Gastrocnemius medialis (tissue), 4 donors: ENCODE results near the gene CHST1. TPM values are rescaled to one million over a fixed set of nuclear protein-coding genes. Genes with fewer than 3 reads are reported as not detected.

Experiments used
- ATAC-seq, 2 donors: fragments of 150-250 bp; one replicate each; pipeline ENCODE4 v1.9.1; 2016
- DNase-seq, 2 donors: peaks; one replicate each; pipeline ENCODE4 v3.0.0-alpha.2; 2019
- H3K27ac ChIP-seq, 4 donors: fragments of 200-600 bp; sonication (generic); 1 replicate in 1 of 4; 2 replicates in 3 of 4; pipeline ENCODE4 v1.5.1; 2016 to 2018; ENCODE audit warnings: mild to moderate bottlenecking in 2 of 4, moderate library complexity in 1 of 4
- H3K27me3 ChIP-seq, 3 donors: fragments of 200-600 bp; sonication (generic) in 2 of 3; 1 replicate in 1 of 3; 2 replicates in 2 of 3; pipeline versions ENCODE4 v1.5.1 to v1.6.0; 2016 to 2019; ENCODE audit warnings: mild to moderate bottlenecking in 1 of 3, moderate library complexity in 1 of 3
- H3K36me3 ChIP-seq, 2 donors: fragments of 200-600 bp; sonication (generic) in 1 of 2; one replicate each; pipeline ENCODE4 v1.5.1; 2017 to 2018
- H3K4me1 ChIP-seq, 2 donors: fragments of 200-600 bp; sonication (generic) in 1 of 2; one replicate each; pipeline ENCODE4 v1.5.1; 2016 to 2017; ENCODE audit warnings: mild to moderate bottlenecking in 2 of 2
- H3K4me3 ChIP-seq, 4 donors: fragments of 200-600 bp; sonication (generic) in 3 of 4; 1 replicate in 1 of 4; 2 replicates in 3 of 4; pipeline ENCODE4 v1.5.1; 2016 to 2019; ENCODE audit warnings: mild to moderate bottlenecking in 2 of 4
- H3K9me3 ChIP-seq, 3 donors: fragments of 200-600 bp; sonication (generic) in 2 of 3; 1 replicate in 1 of 3; 2 replicates in 2 of 3; pipeline ENCODE4 v1.5.1; 2016 to 2019
- CTCF ChIP-seq, 5 experiments: fragments of 450-650 bp in 3 of 5; fragments of 200-600 bp in 2 of 5; sonication (generic) in 2 of 5; IDR thresholded peaks in 4 of 5; conservative IDR thresholded peaks in 1 of 5; 1 replicate in 4 of 5; 2 replicates in 1 of 5; pipeline ENCODE4 v1.5.1; 2016 to 2019; ENCODE audit warnings: antibody characterized with exemption in 5 of 5, mild to moderate bottlenecking in 3 of 5, moderate library complexity in 3 of 5
- POLR2A ChIP-seq, 2 donors: fragments of 450-650 bp; IDR thresholded peaks; one replicate each; pipeline ENCODE4 v1.6.1; 2017; ENCODE audit warnings: antibody characterized with exemption in 2 of 2, mild to moderate bottlenecking in 2 of 2, moderate library complexity in 2 of 2
- in situ Hi-C, 4 donors: fragments of 200-750 bp; cut with MboI; loops; one replicate each; pipeline versions ENCODE4 v1.15.0 to v1.8.0; 2017; ENCODE audit warnings: low sequenced_read_pairs in 4 of 4
- intact Hi-C: fragments of 100-400 bp; cut with DNase I; formaldehyde crosslinking; loops from one replicate; pipeline ENCODE4 v1.15.1; 2023; ENCODE audit warnings: low total_unique reads
- microRNA-seq, 2 donors: library from miRNA; unstranded; fragments of <30 nt; microRNA quantifications; one replicate each; pipeline ENCODE4, GENCODE V29; 2016; ENCODE audit warnings: borderline replicate concordance in 2 of 2
- total RNA-seq, 4 donors: library from RNA; depleted of rRNA; stranded (reverse); fragments of >200 nt; gene quantifications; one replicate each; pipeline versions ENCODE4 v1.1.0 to v1.2.3, GENCODE V29; 2016

The CHST1 gene
- total RNA-seq, 4 donors from 2014 or later = 4.5 to 5.6 (median 5.0) TPM

GRCh38 chr11:45606514-45607281 is 58.7 kb downstream of the CHST1 start:
- intact Hi-C loops = no loop called here

GRCh38 chr11:45605051-45605450 is 60.4 kb downstream of the CHST1 start:
- H3K36me3 ChIP-seq = no peaks in the 10 kb centered on the region
- no peak overlapping the region for H3K27ac ChIP-seq
- ATAC-seq = no peak
- in situ Hi-C loops = no loop called here
- no peak for DNase-seq
- H3K4me3 ChIP-seq = no peak overlapping the region
- no peak for TF ChIP-seq POLR2A (IDR thresholded peaks at IDR 0.05)
- TF ChIP-seq CTCF (IDR thresholded peaks at IDR 0.05 in 4 of 5, conservative IDR thresholded peaks at IDR 0.05 in 1 of 5) = no peak
- peaks cover 0 to 9% (median 0%) of the 10 kb centered on the region in 3 donors for H3K9me3 ChIP-seq
- intact Hi-C loops = no loop called here
- H3K4me1 ChIP-seq = no peaks in the 10 kb centered on the region
- H3K27me3 ChIP-seq = peaks cover 0 to 3% (median 0%) of the 10 kb centered on the region in 3 donors

More at GRCh38 chr11:45606514-45607281, 58.7 kb downstream of the CHST1 start:
- H3K27me3 ChIP-seq = peaks cover 0 to 3% (median 0%) of the 10 kb centered on the region in 3 donors
- H3K9me3 ChIP-seq = peaks cover 0 to 2% (median 0%) of the 10 kb centered on the region in 3 donors
- no peaks in the 10 kb centered on the region for H3K36me3 ChIP-seq
- TF ChIP-seq POLR2A (IDR thresholded peaks at IDR 0.05) (no peak), CTCF (IDR thresholded peaks at IDR 0.05 in 4 of 5, conservative IDR thresholded peaks at IDR 0.05 in 1 of 5) (no peak)
- H3K4me1 ChIP-seq = no peaks in the 10 kb centered on the region
- H3K27ac ChIP-seq = no peak overlapping the region
- DNase-seq (no peak), ATAC-seq (no peak)
- in situ Hi-C loops = no loop called here
- no peak overlapping the region for H3K4me3 ChIP-seq

- in situ Hi-C loops = no loop called here
- TF ChIP-seq POLR2A (IDR thresholded peaks at IDR 0.05) (no peak), CTCF (IDR thresholded peaks at IDR 0.05 in 4 of 5, conservative IDR thresholded peaks at IDR 0.05 in 1 of 5) (no peak)
- no peak overlapping the region for H3K27ac ChIP-seq
- peaks cover 0 to 3% (median 0%) of the 10 kb centered on the region in 3 donors for H3K27me3 ChIP-seq
- intact Hi-C loops = no loop called here
- no peaks in the 10 kb centered on the region for H3K4me1 ChIP-seq
- peaks cover 0 to 9% (median 0%) of the 10 kb centered on the region in 3 donors for H3K9me3 ChIP-seq
- ATAC-seq (no peak), DNase-seq (no peak)
- no peaks in the 10 kb centered on the region for H3K36me3 ChIP-seq
- H3K4me3 ChIP-seq = no peak overlapping the region
Observed at GRCh38 chr11:45603946-45604682, 61.3 kb downstream of the CHST1 start.

GRCh38 chr11:45599161-45599943 is 66.1 kb downstream of the CHST1 start:
- intact Hi-C loops = no loop called here
- in situ Hi-C loops = no loop called here

More at GRCh38 chr11:45599161-45599943, 66.1 kb downstream of the CHST1 start:
- no peak for TF ChIP-seq CTCF (IDR thresholded peaks at IDR 0.05 in 4 of 5, conservative IDR thresholded peaks at IDR 0.05 in 1 of 5)
- TF ChIP-seq POLR2A (IDR thresholded peaks at IDR 0.05) = no peak
- H3K27ac ChIP-seq = no peak overlapping the region
- ATAC-seq (no peak), DNase-seq (no peak)
- H3K36me3 ChIP-seq = no peaks in the 10 kb centered on the region
- H3K9me3 ChIP-seq = peaks cover 0 to 9% (median 0%) of the 10 kb centered on the region in 3 donors
- H3K4me3 ChIP-seq = no peak overlapping the region
- no peaks in the 10 kb centered on the region for H3K4me1 ChIP-seq
- H3K27me3 ChIP-seq = peaks cover 0 to 3% (median 0%) of the 10 kb centered on the region in 3 donors

Small RNAs within 50 kb of the gene (microRNA-seq; reads per million reads assigned to microRNA genes)
- 0 reads per million in 2 donors for gene MIR7154

Other genes starting within 250 kb of the CHST1 start
- gene SLC35C1, start 139.5 kb upstream of the CHST1 start, total RNA-seq = 10 to 100 TPM in 1 of 4 donors, 1 to 10 TPM in 3; 4.8 to 11.7 (median 7.8) TPM
- gene CRY2, start 181.9 kb upstream of the CHST1 start, total RNA-seq = 10 to 100 TPM; 36.4 to 85.9 (median 37.9) TPM
- gene MAPK8IP1, start 220.0 kb upstream of the CHST1 start, total RNA-seq = 1 to 10 TPM; 1.4 to 4.0 (median 1.9) TPM
- gene FREY1, start 241.6 kb upstream of the CHST1 start, total RNA-seq = not detected